Adipocyte (in vitro differentiated cells): ENCODE measurements around the gene FGF18.
"Not testable (repeated sequence)": the region's sequence is repeated elsewhere in the genome, so short reads cannot be mapped to it uniquely, and the experiment has no call there.

Source experiments
- DNase-seq: peaks from one replicate; pipeline ENCODE4 v3.0.0-alpha.2; 2015; ENCODE audit warnings: low read depth
- H3K27me3 ChIP-seq: replicated peaks from 2 replicates; pipeline ENCODE4 v1.7.0; 2013; ENCODE audit warnings: mild to moderate bottlenecking, low read length, moderate library complexity; ENCODE audit not compliant: control insufficient read depth, insufficient read depth
- H3K36me3 ChIP-seq: 2 replicates; pipeline ENCODE4 v1.7.0; 2013; ENCODE audit warnings: low read length, mild to moderate bottlenecking, moderate library complexity; ENCODE audit not compliant: control insufficient read depth, insufficient read depth, severe bottlenecking
- H3K4me1 ChIP-seq: 2 replicates; pipeline ENCODE4 v1.7.0; 2013; ENCODE audit warnings: mild to moderate bottlenecking, low read length, moderate library complexity; ENCODE audit not compliant: control insufficient read depth, insufficient read depth
- H3K4me3 ChIP-seq: 2 replicates; pipeline ENCODE4 v1.7.0; 2013; ENCODE audit warnings: mild to moderate bottlenecking, low read length, moderate library complexity
- H3K9ac ChIP-seq: 2 replicates; pipeline ENCODE4 v1.7.0; 2013; ENCODE audit warnings: mild to moderate bottlenecking, low read length, moderate library complexity
- H3K9me3 ChIP-seq: 2 replicates; pipeline ENCODE4 v1.7.0; 2013; ENCODE audit warnings: mild to moderate bottlenecking, low read length, moderate library complexity; ENCODE audit not compliant: control insufficient read depth

The FGF18 gene

DNA sequence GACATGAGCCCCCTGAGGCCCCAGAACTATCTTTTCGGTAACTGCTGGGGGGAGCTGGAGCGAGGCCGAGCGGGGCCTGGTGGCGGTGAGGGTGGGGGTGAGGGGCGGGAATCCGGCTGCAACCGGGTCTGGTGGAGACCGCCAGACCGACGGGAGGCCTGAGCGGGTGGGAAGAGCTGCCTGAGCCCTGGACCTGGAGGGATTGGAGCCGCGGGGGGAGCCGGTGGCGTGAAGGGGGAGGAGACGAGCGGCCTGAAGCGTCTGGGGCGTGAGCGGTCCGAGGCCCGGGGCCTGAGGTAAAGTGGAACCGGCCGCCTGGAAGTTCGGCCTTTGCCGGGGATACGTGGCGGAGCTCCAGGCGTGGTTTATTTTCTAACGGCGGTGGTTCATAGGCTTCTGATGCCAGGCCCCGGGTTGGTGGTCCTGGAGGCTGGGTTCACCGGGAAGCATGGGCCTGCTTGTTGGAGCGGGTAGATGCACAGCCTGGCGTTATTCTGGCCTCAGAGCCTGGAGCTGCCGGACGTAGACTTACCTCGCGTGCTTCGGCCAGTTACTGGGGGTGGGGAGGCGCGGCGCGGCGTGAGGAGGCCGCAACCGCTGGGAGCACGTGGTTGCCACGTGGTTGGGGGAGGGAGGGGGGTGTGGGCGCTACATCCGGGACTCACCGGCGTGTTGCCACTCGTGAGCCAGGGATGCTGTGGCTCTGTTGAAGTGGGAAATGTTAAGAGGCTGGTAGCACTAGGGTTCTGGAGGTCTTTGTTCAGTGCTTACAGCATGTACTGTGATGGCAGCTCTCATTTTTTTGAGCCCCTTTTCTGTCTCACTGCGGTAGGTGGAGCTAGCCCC, 31.3 kb upstream of the FGF18 start:
- Histone ChIP-seq H3K4me3 (peak overlapping the region; percentile 92), H3K9ac (peak overlapping the region; percentile 97), H3K9me3 (no peaks in the 10 kb centered on the region), H3K4me1 (peaks cover 30% of the 10 kb centered on the region), H3K36me3 (peaks cover 30% of the 10 kb centered on the region), H3K27me3 (no peaks in the 10 kb centered on the region)
- DNase-seq, result peak; percentile 89

DNA sequence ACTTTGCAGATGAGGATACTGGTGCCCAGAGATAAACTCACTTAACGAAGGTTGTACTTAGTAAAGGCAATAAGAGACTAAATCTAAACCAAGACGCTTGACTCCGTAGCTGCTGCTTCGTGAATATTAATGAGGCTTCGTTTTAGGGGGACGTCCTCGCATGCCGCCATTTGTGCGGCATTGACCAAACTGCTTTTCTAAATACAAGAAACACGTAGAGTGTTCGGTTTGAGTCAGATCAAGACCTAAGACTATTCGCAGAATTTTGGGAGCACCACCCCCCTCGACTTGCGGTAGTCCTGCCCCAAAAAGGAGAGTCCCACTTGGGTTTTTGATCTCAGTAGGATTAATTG, 30.7 kb upstream of the FGF18 start:
- Histone ChIP-seq H3K9ac (peak overlapping the region; percentile 97), H3K36me3 (peaks cover 36% of the 10 kb centered on the region), H3K9me3 (no peaks in the 10 kb centered on the region), H3K27me3 (no peaks in the 10 kb centered on the region), H3K4me3 (peak overlapping the region; percentile 92), H3K4me1 (peaks cover 30% of the 10 kb centered on the region)
- no peak for DNase-seq

DNA sequence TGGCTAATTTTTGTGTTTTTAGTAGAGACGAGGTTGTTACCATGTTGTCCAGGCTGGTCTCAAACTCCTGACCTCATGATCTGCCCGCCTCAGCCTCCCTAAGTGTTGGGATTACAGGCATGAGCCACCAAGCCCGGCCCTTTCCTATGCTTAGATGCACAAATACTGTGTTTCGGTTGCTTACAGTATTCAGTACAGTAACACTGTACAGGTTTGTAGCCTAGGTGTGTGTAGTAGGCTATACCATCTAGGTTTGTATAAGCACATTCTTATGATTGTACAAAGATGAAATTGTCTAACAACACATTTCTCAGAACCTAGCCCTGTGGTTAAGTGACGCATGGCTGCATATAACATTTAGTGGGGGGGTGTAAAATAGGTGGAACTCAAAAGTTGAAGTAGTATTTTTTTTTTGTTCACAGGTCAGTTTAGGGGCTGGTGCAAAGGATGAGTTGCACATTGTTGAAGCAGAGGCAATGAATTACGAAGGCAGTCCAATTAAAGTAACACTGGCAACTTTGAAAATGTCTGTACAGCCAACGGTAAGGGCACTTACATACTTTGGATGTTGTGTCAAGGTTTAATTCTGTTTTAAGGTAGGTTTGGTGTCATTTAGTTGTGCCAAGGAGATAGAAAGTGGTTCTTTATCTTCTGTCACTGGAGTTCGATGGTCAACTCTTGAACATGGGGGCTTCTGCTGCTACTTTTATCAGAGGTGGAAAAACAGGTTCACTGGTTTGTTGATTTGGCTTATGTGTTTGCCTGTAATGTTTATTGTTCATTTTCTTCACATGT, 28.4 kb upstream of the FGF18 start:
- no peak overlapping the region for H3K9ac ChIP-seq
- no peak for DNase-seq
- peaks cover 30% of the 10 kb centered on the region for H3K4me1 ChIP-seq
- H3K9me3 ChIP-seq, result no peaks in the 10 kb centered on the region
- peak overlapping the region; percentile 92 for H3K4me3 ChIP-seq
- H3K36me3 ChIP-seq, result peaks cover 59% of the 10 kb centered on the region
- H3K27me3 ChIP-seq, result no peaks in the 10 kb centered on the region

DNA sequence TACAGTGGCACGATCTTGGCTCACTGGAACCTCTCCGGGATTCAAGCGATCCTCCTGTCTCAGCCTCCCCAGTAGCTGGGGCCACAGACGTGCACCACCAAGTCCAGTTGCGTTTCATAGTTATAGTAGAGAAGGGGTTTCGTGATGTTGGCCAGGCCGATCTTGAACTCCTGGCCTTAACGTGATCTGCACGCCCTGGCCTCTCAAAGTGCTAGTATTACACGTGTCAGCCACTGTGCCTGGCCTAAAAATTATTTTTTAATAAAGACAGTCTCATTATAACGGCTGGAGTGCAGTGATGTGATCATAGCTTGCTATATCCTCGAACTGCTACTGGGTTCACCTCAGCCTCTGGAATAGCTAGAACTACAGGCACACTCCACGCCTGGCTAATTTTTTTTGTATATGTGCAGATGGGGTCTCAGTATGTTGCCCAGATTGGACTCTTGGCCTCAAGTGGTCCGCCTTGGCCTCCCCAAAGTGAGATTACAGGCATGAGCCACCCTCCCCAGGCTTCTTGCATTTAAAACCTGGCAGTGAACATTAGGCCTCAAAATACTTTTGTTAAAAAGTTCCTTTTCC, 27.4 kb upstream of the FGF18 start:
- Histone ChIP-seq H3K27me3 (no peaks in the 10 kb centered on the region), H3K9ac (no peak overlapping the region), H3K4me1 (peaks cover 27% of the 10 kb centered on the region), H3K4me3 (peak overlapping the region; percentile 92), H3K36me3 (peaks cover 69% of the 10 kb centered on the region), H3K9me3 (no peaks in the 10 kb centered on the region)
- DNase-seq, result no peak

DNA sequence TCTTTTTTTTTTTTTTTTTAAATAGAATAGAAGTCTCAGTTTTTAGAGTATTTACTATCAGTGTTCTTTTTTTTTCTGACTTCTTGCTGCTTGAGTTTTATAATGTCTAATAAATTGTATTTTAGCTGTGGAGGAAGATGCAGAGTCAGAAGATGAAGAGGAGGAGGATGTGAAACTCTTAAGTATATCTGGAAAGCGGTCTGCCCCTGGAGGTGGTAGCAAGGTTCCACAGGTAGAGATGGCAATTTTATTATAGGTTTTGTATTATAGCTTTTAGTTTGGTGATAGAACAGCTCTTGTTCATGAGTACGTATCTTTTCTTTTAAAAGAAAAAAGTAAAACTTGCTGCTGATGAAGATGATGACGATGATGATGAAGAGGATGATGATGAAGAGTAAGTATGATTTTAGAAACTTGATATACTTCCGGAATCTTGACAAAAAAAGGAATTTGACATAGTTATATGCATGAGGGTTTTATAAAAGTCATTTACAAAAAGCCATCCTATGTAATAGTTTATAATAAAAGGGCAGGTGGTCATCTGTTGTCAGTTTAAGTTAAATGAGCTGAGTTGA, 26.8 kb upstream of the FGF18 start:
- no peak for DNase-seq
- no peak overlapping the region for H3K4me3 ChIP-seq
- H3K36me3 ChIP-seq, result peaks cover 74% of the 10 kb centered on the region
- H3K4me1 ChIP-seq, result peaks cover 30% of the 10 kb centered on the region
- no peaks in the 10 kb centered on the region for H3K9me3 ChIP-seq
- no peaks in the 10 kb centered on the region for H3K27me3 ChIP-seq
- peak overlapping the region; percentile 4 for H3K9ac ChIP-seq

DNA sequence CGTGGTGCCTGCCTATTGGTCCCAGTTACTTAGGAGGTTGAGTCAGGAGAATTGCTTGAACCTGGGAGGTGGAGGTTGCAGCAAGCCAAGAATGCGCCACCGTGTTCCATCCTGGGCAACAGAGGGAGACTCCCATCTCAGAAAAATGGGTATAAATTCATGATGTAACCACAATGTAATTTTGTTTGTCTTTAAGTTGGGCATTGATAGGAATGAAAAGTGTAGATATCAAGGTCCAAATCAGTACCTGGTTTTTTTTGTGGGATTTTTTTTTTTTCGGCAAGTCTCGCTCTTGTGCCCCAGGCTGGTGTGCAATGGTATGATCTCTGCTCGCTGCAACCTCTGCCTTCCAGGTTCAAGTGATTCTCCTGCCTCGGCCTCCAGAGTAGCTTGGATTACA, 24.4 kb upstream of the FGF18 start:
- Histone ChIP-seq H3K4me3 (no peak overlapping the region), H3K36me3 (peaks cover 95% of the 10 kb centered on the region), H3K27me3 (no peaks in the 10 kb centered on the region), H3K9ac (no peak overlapping the region), H3K4me1 (peaks cover 35% of the 10 kb centered on the region), H3K9me3 (no peaks in the 10 kb centered on the region)
- no peak for DNase-seq

DNA sequence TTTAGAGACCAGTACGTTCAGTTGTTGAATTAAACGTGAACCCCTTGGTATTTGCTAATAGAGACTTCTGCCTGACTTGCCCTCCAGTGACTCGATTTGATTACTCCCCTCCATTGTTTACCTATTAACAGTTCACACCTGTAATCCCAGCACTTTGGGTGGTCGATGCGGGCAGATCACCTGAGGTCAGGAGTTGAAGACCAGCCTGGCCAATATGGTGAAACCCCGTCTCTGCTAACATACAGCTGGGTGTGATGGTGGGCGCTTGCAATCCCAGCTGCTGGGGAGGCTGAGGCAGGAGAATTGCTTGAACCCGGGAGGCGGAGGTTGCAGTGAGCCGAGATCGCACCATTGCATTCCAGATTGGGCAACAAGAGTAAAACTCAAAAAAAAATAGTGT, 22.9 kb upstream of the FGF18 start:
- peaks cover 97% of the 10 kb centered on the region for H3K36me3 ChIP-seq
- H3K27me3 ChIP-seq, result not testable (repeated sequence)

DNA sequence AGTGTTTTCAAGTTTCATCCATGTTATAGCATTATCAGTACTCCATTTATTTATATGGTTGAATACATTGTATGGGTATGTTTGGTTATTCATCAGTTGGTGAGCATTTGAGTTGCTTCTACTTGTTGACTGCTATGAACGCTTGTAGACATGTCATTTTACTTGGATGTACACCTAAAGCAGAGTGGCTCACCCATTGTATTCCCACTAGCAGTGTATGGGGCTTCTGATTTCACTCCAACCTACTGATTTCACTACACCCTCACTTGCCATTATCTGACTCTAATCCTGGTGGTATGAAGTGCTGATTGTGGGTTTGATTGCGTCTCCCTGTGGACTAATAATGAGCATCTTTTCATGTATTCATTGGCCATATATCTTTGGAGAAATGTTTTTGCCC, 22.3 kb upstream of the FGF18 start:
- Histone ChIP-seq H3K4me3 (no peak overlapping the region), H3K36me3 (peaks cover 94% of the 10 kb centered on the region), H3K27me3 (no peaks in the 10 kb centered on the region), H3K4me1 (peaks cover 15% of the 10 kb centered on the region), H3K9me3 (no peaks in the 10 kb centered on the region), H3K9ac (no peak overlapping the region)
- no peak for DNase-seq

More for the DNA sequence above, 22.9 kb upstream of the FGF18 start:
- H3K4me1 ChIP-seq, result peaks cover 21% of the 10 kb centered on the region
- not testable (repeated sequence) for DNase-seq, H3K9me3 ChIP-seq, H3K9ac ChIP-seq, H3K4me3 ChIP-seq

DNA sequence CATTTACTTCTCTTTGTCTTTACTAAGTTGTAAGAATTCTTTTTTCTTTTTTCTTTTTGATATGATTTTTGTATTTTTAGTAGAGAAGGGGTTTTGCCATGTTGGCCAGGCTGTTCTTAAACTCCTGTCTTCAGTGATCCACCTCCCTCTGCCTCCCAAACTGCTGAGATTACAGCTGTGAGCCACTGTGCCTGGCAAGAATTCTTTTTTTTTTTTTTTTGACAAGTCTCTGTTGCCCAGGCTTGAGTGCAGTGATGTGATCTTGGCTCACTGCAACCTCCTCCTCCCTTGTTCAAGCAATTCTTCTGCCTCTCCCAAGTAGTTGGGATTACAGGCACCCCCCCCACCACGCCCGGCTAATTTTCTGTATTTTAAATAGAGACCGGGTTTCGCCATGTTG, 21.8 kb upstream of the FGF18 start:
- Histone ChIP-seq H3K4me1 (peaks cover 13% of the 10 kb centered on the region), H3K4me3 (no peak overlapping the region), H3K36me3 (peaks cover 90% of the 10 kb centered on the region), H3K9me3 (no peaks in the 10 kb centered on the region), H3K27me3 (no peaks in the 10 kb centered on the region), H3K9ac (no peak overlapping the region)
- no peak for DNase-seq

DNA sequence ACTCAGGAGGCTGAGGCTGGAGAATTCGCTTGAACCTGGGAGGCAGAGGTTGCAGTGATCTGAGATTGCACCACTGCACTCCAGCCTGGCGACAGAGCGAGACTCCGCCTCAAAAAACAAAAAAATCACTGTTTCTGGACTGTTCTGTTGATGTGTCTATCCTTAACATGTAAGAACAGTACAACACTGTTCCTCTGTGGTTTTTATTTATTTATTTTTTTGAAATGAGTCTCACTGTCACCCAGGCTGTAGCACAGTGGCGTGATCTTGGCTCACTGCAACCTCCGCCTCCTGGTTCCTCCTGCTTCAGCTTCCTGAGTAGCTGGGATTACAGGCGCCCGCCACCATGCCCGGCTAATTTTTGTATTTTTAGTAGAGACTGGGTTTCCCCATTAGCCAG, 20.8 kb upstream of the FGF18 start:
- not testable (repeated sequence) for DNase-seq, H3K4me3 ChIP-seq, H3K9me3 ChIP-seq, H3K9ac ChIP-seq, H3K27me3 ChIP-seq
- Histone ChIP-seq H3K36me3 (peaks cover 80% of the 10 kb centered on the region), H3K4me1 (peaks cover 13% of the 10 kb centered on the region)

DNA sequence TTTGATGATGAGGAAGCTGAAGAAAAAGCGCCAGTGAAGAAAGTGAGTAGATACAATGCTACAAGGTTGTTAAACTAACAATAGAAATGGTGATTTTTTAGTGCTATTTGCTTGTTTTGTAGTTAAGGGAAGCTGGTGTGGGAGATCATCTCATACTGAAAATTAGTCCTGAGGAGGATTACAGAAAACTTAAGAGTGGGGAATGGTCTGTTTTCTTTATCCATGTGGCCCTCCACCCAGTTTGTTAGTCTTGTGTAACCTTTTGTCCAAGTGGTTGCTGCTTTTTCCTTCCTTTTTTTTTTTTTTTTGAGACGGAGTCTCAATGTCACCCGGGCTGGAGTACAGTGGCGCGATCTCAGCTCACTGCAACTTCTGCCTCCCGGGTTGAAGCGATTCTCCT, 19.3 kb upstream of the FGF18 start:
- H3K27me3 ChIP-seq, result no peaks in the 10 kb centered on the region
- DNase-seq, result no peak
- no peak overlapping the region for H3K9ac ChIP-seq
- H3K4me3 ChIP-seq, result no peak overlapping the region
- H3K9me3 ChIP-seq, result no peaks in the 10 kb centered on the region
- H3K4me1 ChIP-seq, result peaks cover 16% of the 10 kb centered on the region
- H3K36me3 ChIP-seq, result peaks cover 71% of the 10 kb centered on the region
